GM12891 (cell line): ENCODE measurements around the gene ARL8B.

Experiments used
- PAX5 ChIP-seq: IDR thresholded peaks from 2 replicates; pipeline ENCODE4 v1.6.1; 2011; ENCODE audit warnings: low read length, moderate library complexity, mild to moderate bottlenecking; ENCODE audit not compliant: insufficient read depth, severe bottlenecking
- POLR2A ChIP-seq: IDR thresholded peaks from 2 replicates; pipeline ENCODE4 v1.6.1; 2011; ENCODE audit warnings: low read depth, low read length, control low read depth
- POLR2AphosphoS5 ChIP-seq: IDR thresholded peaks from 2 replicates; pipeline ENCODE4 v1.6.1; 2011; ENCODE audit warnings: low read depth, low read length, control low read depth
- POU2F2 ChIP-seq: IDR thresholded peaks from 2 replicates; pipeline ENCODE4 v1.6.1; 2011; ENCODE audit warnings: low read depth, mild to moderate bottlenecking, control low read depth, low read length, moderate library complexity
- TAF1 ChIP-seq: IDR thresholded peaks from 2 replicates; pipeline ENCODE4 v1.6.1; 2011; ENCODE audit warnings: low read depth, low read length, control low read depth

GRCh38 chr3:5210926-5211325 is 88.8 kb downstream of the ARL8B start:
- TF ChIP-seq POLR2A (no peak), POLR2AphosphoS5 (no peak), TAF1 (no peak), PAX5 (no peak), POU2F2 (no peak)
